ENCODE results near the gene SLC18A3. TPM values are rescaled to one million over a fixed set of nuclear protein-coding genes. Genes with fewer than 3 reads are reported as not detected.

Gene SLC18A3
- total RNA-seq, 4 donors from 2014 or later, result 0.42 to 1.7 (median 0.81) TPM

DNA sequence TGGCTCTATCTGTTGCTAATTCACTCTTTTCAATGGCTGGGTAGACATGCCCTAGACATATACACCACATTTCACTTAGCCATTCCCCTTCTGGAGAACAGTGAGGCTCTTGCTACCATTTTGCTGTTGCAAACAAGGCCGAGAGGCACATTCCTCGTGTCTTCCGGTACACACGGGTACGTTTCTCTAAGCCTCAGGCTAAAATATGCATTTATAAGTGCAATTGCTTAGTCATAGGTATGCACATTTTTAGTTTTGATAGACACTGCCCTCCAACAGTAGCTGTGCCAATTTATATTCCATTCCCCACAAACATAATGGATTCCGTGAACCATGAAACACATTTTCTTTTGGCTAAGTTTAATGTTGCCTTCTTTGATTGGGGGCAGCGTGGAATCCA is 16.9 kb downstream of the SLC18A3 start:
- peaks cover 0 to 10% (median 0%) of the 10 kb centered on the region in 4 donors for H3K27me3 ChIP-seq
- 84% methylated on average over 7 of the region's 7 CpGs for WGBS
- intact Hi-C loops (cut with DNase I), result no loop called here
- no peak for TF ChIP-seq POLR2A (IDR thresholded peaks at IDR 0.05; ENCODE audit: low read depth)
- TF ChIP-seq EP300 (IDR thresholded peaks at IDR 0.05), result no peak
- TF ChIP-seq, protein P1, sequence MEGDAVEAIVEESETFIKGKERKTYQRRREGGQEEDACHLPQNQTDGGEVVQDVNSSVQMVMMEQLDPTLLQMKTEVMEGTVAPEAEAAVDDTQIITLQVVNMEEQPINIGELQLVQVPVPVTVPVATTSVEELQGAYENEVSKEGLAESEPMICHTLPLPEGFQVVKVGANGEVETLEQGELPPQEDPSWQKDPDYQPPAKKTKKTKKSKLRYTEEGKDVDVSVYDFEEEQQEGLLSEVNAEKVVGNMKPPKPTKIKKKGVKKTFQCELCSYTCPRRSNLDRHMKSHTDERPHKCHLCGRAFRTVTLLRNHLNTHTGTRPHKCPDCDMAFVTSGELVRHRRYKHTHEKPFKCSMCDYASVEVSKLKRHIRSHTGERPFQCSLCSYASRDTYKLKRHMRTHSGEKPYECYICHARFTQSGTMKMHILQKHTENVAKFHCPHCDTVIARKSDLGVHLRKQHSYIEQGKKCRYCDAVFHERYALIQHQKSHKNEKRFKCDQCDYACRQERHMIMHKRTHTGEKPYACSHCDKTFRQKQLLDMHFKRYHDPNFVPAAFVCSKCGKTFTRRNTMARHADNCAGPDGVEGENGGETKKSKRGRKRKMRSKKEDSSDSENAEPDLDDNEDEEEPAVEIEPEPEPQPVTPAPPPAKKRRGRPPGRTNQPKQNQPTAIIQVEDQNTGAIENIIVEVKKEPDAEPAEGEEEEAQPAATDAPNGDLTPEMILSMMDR (IDR thresholded peaks at IDR 0.05), result no peak
- no peak for TF ChIP-seq POLR2AphosphoS5 (IDR thresholded peaks at IDR 0.05)
- no peaks in the 10 kb centered on the region for H3K9me3 ChIP-seq
- DNase-seq (ENCODE audit: extremely low spot score), result no peak
- H3K4me3 ChIP-seq, result no peak overlapping the region
- no peak overlapping the region for H3K27ac ChIP-seq (replicated peaks in 1 of 4)
- no peaks in the 10 kb centered on the region for H3K4me1 ChIP-seq
- H3K36me3 ChIP-seq, result no peaks in the 10 kb centered on the region

DNA sequence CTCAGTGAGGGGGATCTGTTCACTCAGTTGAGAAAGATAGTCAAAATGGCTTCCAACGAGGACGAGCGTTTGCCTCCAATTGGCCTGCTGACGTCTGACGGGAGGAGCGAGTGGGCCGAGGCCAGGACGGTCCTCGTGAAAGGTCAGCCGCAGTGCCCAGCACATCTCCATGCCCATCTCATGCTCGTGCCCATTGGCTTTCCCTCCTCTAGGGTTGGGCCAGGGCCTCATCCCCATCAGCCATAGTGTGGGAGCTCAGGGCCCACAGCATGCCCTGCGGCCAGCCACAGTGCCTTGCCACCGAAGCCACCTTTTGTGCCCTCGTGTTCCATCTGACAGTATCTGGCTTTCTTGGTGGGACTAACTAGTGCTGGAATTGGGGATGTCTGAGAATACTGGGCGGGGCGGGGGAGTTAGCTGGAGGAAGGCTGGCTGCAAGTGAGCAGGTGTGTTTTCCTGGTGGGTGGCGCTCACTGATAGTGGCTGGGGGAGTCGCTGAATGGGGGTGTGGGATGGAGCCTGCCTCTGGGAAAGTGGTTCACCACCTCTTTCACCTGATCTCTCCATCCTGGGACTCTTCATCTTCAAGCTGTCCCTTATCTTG is 17.6 kb downstream of the SLC18A3 start:
- intact Hi-C loops (cut with DNase I), result no loop called here
- no peak for DNase-seq (ENCODE audit: extremely low spot score)
- Histone ChIP-seq H3K27me3 (peaks cover 0 to 17% (median 0%) of the 10 kb centered on the region in 4 donors), H3K4me1 (no peaks in the 10 kb centered on the region), H3K4me3 (no peak overlapping the region), H3K36me3 (no peaks in the 10 kb centered on the region), H3K27ac (replicated peaks in 1 of 4) (no peak overlapping the region), H3K9me3 (no peaks in the 10 kb centered on the region)
- TF ChIP-seq POLR2A (IDR thresholded peaks at IDR 0.05; ENCODE audit: low read depth) (no peak), POLR2AphosphoS5 (IDR thresholded peaks at IDR 0.05) (no peak), EP300 (IDR thresholded peaks at IDR 0.05) (no peak)
- TF ChIP-seq, protein P1 (IDR thresholded peaks at IDR 0.05), result no peak
- WGBS, result 96% methylated on average over 17 of the region's 18 CpGs

DNA sequence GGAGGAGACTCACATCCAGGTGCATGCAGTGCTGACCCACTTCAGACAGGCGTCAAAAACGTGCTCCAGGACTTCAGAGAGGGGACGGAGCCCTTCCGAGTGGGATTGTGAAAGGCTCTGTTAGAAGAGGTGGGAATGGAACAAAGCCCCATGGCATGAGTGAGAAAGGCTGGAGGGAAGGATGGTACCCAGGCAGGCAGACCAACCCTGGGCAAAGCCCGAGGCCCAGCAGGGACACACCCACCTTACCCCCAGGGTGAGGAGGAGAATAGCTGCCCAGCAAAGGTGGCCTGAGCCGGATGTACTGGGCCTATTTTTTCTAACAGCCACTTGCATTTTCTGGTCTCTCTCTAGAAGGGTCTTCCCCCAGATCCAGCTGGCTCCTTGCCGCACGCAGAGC is 18.5 kb downstream of the SLC18A3 start:
- Histone ChIP-seq H3K4me1 (no peaks in the 10 kb centered on the region), H3K4me3 (no peak overlapping the region), H3K27me3 (peaks cover 0 to 21% (median 0%) of the 10 kb centered on the region in 4 donors), H3K36me3 (no peaks in the 10 kb centered on the region), H3K27ac (replicated peaks in 1 of 4) (no peak overlapping the region), H3K9me3 (no peaks in the 10 kb centered on the region)
- TF ChIP-seq POLR2A (IDR thresholded peaks at IDR 0.05; ENCODE audit: low read depth) (no peak), EP300 (IDR thresholded peaks at IDR 0.05) (no peak), POLR2AphosphoS5 (IDR thresholded peaks at IDR 0.05) (no peak)
- TF ChIP-seq, protein P1 (IDR thresholded peaks at IDR 0.05), result no peak
- DNase-seq (ENCODE audit: extremely low spot score), result no peak
- intact Hi-C loops (cut with DNase I), result no loop called here
- 82% methylated on average over 8 of the region's 8 CpGs for WGBS

DNA sequence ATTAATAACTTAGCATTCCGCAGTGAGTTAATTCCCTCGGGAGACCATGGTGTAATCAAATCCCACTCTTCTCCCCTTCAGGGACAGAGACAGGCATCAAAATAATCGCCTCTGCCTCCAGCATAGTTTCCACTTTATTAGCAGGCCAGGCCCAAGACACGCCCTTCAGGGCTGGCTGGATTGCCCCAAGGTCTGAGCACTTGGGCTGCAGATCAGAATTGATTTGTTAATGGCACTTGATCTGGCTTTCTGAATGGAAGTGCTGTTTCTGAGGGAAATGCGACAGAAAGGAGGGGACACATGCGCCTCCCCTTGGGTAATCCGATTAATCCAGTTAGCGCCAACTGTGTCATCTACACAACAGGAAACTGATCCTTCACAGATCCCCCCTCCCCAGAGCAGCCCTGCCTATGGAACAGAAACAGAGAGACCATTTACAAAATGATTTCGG is 19.3 kb downstream of the SLC18A3 start:
- Histone ChIP-seq H3K9me3 (no peaks in the 10 kb centered on the region), H3K27me3 (peaks cover 0 to 14% (median 0%) of the 10 kb centered on the region in 4 donors), H3K36me3 (no peaks in the 10 kb centered on the region), H3K4me3 (no peak overlapping the region), H3K4me1 (no peaks in the 10 kb centered on the region), H3K27ac (replicated peaks in 1 of 4) (no peak overlapping the region)
- TF ChIP-seq EP300 (IDR thresholded peaks at IDR 0.05) (no peak), POLR2AphosphoS5 (IDR thresholded peaks at IDR 0.05) (no peak), POLR2A (IDR thresholded peaks at IDR 0.05; ENCODE audit: low read depth) (no peak)
- TF ChIP-seq, protein P1 (IDR thresholded peaks at IDR 0.05), result no peak
- WGBS, result 77% methylated on average over 9 of the region's 9 CpGs
- intact Hi-C loops (cut with DNase I), result no loop called here
- no peak for DNase-seq (ENCODE audit: extremely low spot score)

DNA sequence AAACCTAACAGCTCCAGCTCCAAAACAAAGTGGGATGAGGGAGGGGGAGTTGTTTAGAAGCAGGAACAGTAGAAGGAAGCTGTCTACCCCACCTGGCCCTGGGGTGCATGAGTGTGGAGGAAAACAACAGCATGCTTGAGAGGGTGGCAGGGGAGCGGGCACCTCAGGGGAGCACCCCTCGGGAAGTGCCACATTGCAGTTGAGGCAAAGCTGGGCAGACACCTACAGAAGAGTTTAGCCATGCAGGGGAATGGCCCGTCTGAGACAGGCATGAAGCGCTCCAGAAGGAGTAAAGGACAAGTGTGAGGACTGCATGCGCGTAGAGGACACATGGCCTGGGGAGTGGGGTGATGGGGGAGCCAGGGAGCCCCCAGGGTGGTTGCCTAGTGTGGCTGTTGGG is 21.9 kb downstream of the SLC18A3 start:
- no peak for DNase-seq (ENCODE audit: extremely low spot score)
- no peak for TF ChIP-seq POLR2A (IDR thresholded peaks at IDR 0.05; ENCODE audit: low read depth)
- no peak for TF ChIP-seq EP300 (IDR thresholded peaks at IDR 0.05)
- WGBS, result 90% methylated on average over 6 of the region's 6 CpGs
- no peaks in the 10 kb centered on the region for H3K9me3 ChIP-seq
- no peak overlapping the region for H3K27ac ChIP-seq (replicated peaks in 1 of 4)
- no peaks in the 10 kb centered on the region for H3K36me3 ChIP-seq
- no peak overlapping the region for H3K4me3 ChIP-seq
- H3K4me1 ChIP-seq, result no peaks in the 10 kb centered on the region
- H3K27me3 ChIP-seq, result peaks cover 0 to 14% (median 0%) of the 10 kb centered on the region in 4 donors
- intact Hi-C loops (cut with DNase I), result no loop called here

Measured in esophagus muscularis mucosa (tissue), 4 donors.